Prostate gland (tissue), 1 donor: Measurements from ENCODE around the gene RGS13.

ENCODE experiments used
- POLR2A ChIP-seq: fragments of 450-650 bp; IDR thresholded peaks from one replicate; pipeline ENCODE4 v1.6.1; 2016; ENCODE audit warnings: antibody characterized with exemption, mild to moderate bottlenecking
- POLR2AphosphoS5 ChIP-seq: sonication (generic); formaldehyde crosslinking; IDR thresholded peaks from one replicate; pipeline ENCODE4 v1.6.1; 2017; ENCODE audit warnings: antibody characterized with exemption

- TF ChIP-seq POLR2AphosphoS5, result no peak
- TF ChIP-seq POLR2A, result no peak
Measured at GRCh38 chr1:192632188-192632587, 3.8 kb upstream of the RGS13 start.
